Osteoblast (primary cell): ENCODE results near the gene STK33. TPM values are rescaled to one million over a fixed set of nuclear protein-coding genes. Genes with fewer than 3 reads are reported as not detected.
A peak's percentile ranks its signal among the peaks of the same experiment; 100 is the strongest.

ENCODE experiments used
- DNase-seq: peaks from one replicate; pipeline ENCODE4 v3.0.0; 2011; ENCODE audit warnings: low spot score, mixed read lengths; ENCODE audit not compliant: insufficient read length; ENCODE audit errors: missing footprints
- H2AFZ ChIP-seq: 2 replicates; pipeline ENCODE4 v1.6.0; 2011; ENCODE audit warnings: mild to moderate bottlenecking, low read length
- H3K27ac ChIP-seq: 2 replicates; pipeline ENCODE4 v1.5.1; 2011; ENCODE audit warnings: mild to moderate bottlenecking, low read depth, low read length, moderate library complexity
- H3K27me3 ChIP-seq: 2 replicates; pipeline ENCODE4 v1.6.0; 2012; ENCODE audit warnings: mild to moderate bottlenecking, control low read depth, inconsistent platforms, low read length, moderate library complexity; ENCODE audit not compliant: insufficient read depth
- H3K36me3 ChIP-seq: 2 replicates; pipeline ENCODE4 v1.5.1; 2011; ENCODE audit warnings: mild to moderate bottlenecking, low read length, control low read depth, moderate library complexity; ENCODE audit not compliant: insufficient read depth
- H3K4me1 ChIP-seq: 2 replicates; pipeline ENCODE4 v1.5.1; 2011; ENCODE audit warnings: mild to moderate bottlenecking, low read length, control low read depth, moderate library complexity; ENCODE audit not compliant: insufficient read depth
- H3K4me2 ChIP-seq: 2 replicates; pipeline ENCODE4 v1.6.0; 2011; ENCODE audit warnings: mild to moderate bottlenecking, low read length; ENCODE audit not compliant: insufficient read depth
- H3K4me3 ChIP-seq: fragments of 200-600 bp; sonication (generic); 3 replicates; pipeline ENCODE4 v1.5.1; 2012; ENCODE audit warnings: mild to moderate bottlenecking, low read length, inconsistent platforms; ENCODE audit not compliant: insufficient read depth
- H3K79me2 ChIP-seq: 2 replicates; pipeline ENCODE4 v1.6.0; 2012; ENCODE audit warnings: mild to moderate bottlenecking, low read length, control low read depth, inconsistent platforms; ENCODE audit not compliant: insufficient read depth
- H3K9me3 ChIP-seq: 2 replicates; pipeline ENCODE4 v1.5.1; 2011; ENCODE audit warnings: low read depth, low read length, control low read depth
- H4K20me1 ChIP-seq: 2 replicates; pipeline ENCODE4 v1.6.0; 2012; ENCODE audit warnings: mild to moderate bottlenecking, low read length, control low read depth; ENCODE audit not compliant: insufficient read depth
- total RNA-seq: library from RNA; depleted of rRNA; stranded (reverse); fragments of >200 nt; gene quantifications from 2 replicates; pipeline ENCODE4 v1.2.3, GENCODE V29; 2012
- TF ChIP-seq, protein P1 (sequence below): IDR thresholded peaks from 2 replicates; pipeline ENCODE4 v1.5.1; 2011; ENCODE audit warnings: mild to moderate bottlenecking, low read depth, low read length, moderate library complexity; ENCODE audit errors: extremely low read depth

The STK33 gene
- total RNA-seq, 1 donor = 0.72 TPM

DNA sequence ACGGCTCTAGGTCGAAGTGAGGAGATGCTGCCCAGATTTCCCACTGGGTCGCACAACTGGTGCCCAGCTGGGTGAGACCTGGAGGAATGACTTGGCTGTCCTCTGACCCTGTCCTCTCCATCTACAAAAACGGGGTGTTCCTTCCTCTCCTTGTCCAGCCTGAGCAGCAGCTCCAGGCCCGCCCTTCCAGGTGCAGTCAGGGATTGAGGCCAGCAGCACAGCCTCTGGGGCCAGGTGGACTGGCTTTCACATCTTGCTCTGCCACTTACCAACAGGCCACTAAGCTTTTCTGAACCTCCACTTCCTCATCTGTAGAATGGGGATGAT lies 238.6 kb downstream of the STK33 start:
- no peaks in the 10 kb centered on the region for H3K79me2 ChIP-seq
- no peaks in the 10 kb centered on the region for H3K4me1 ChIP-seq
- H3K27me3 ChIP-seq = peaks cover 23% of the 10 kb centered on the region
- H3K9me3 ChIP-seq = no peaks in the 10 kb centered on the region
- H4K20me1 ChIP-seq = no peaks in the 10 kb centered on the region
- no peak overlapping the region for H3K4me2 ChIP-seq
- H3K4me3 ChIP-seq = no peak overlapping the region
- DNase-seq = peak; percentile 27
- no peak overlapping the region for H3K27ac ChIP-seq
- no peak overlapping the region for H2AFZ ChIP-seq
- H3K36me3 ChIP-seq = no peaks in the 10 kb centered on the region
- TF ChIP-seq, protein P1, sequence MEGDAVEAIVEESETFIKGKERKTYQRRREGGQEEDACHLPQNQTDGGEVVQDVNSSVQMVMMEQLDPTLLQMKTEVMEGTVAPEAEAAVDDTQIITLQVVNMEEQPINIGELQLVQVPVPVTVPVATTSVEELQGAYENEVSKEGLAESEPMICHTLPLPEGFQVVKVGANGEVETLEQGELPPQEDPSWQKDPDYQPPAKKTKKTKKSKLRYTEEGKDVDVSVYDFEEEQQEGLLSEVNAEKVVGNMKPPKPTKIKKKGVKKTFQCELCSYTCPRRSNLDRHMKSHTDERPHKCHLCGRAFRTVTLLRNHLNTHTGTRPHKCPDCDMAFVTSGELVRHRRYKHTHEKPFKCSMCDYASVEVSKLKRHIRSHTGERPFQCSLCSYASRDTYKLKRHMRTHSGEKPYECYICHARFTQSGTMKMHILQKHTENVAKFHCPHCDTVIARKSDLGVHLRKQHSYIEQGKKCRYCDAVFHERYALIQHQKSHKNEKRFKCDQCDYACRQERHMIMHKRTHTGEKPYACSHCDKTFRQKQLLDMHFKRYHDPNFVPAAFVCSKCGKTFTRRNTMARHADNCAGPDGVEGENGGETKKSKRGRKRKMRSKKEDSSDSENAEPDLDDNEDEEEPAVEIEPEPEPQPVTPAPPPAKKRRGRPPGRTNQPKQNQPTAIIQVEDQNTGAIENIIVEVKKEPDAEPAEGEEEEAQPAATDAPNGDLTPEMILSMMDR = no peak

DNA sequence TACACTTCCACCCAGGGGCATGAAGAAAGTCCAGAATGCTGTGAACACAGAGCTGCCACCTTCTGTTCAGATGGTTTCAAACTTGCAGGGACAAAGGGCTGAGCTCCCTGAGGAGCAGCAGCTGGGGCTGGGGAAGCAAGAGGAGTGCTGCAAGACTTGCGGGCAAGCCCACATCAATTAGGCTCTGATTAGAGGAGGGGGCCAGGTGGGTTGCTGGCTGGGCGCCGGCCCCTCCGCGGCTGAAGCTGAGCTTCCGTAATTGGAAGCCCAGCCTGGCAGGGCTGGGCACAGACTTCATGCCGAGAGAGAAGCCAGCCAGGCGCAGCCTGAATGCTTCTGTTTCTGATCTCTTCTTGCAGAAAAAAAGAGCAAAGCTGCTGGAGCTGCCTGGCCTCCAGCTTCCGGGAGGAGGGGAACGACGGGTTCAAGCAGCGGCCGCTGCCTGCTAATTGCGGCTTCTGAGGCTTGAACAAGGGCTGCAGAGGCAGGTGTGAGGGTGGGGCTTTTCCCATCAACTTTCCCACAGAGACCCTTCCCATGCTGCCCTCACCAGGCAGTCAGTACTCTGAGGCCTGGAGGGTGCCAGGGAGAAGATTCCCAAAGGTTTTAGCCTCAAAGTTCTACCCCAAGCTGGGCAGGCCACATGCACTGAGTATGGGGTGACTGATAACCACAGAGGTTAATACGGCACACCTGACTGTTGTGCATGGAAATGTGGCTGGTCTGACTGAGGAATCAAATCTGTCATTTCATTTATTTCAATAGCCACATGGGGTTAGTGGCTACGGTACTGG lies 239.2 kb downstream of the STK33 start:
- Histone ChIP-seq H3K36me3 (no peaks in the 10 kb centered on the region), H3K4me3 (no peak overlapping the region), H3K79me2 (no peaks in the 10 kb centered on the region), H3K27me3 (peaks cover 23% of the 10 kb centered on the region), H3K27ac (no peak overlapping the region), H4K20me1 (no peaks in the 10 kb centered on the region), H3K9me3 (no peaks in the 10 kb centered on the region), H3K4me2 (no peak overlapping the region), H3K4me1 (no peaks in the 10 kb centered on the region), H2AFZ (no peak overlapping the region)
- DNase-seq = peak; percentile 66
- TF ChIP-seq, protein P1 = no peak

DNA sequence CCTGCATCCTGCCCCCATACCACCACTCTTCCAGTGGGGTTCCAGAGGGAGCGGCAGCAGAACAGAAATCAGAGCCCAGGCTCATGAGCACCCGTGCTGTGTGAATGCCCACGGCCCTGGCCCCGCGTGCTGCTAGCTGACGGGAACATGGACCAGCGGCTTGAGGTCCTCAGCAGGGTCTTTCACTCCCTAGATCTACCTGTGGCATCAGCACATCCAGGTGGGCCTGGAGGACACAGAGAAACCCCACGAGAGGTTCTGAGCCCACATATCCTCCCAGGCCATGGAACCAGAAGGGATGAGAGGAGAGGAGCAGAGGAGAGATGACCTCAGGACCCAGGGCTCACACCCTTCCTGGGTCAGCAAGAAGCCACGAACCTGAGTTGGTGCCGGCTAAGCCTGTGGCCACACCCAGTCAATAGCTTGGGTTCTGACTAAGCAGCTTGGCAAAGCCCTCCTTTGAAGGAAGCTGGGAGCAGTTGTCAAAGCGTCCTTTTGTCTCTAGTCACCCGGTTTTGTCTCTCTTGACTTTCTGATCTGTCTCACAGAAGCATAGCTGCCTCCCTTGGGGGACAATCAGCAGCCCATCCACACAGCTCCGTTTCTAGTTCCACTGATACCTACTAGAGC lies 241.0 kb downstream of the STK33 start:
- H3K4me3 ChIP-seq = no peak overlapping the region
- peaks cover 23% of the 10 kb centered on the region for H3K27me3 ChIP-seq
- TF ChIP-seq, protein P1 = no peak
- no peak overlapping the region for H3K27ac ChIP-seq
- H4K20me1 ChIP-seq = no peaks in the 10 kb centered on the region
- no peak overlapping the region for H3K4me2 ChIP-seq
- H2AFZ ChIP-seq = no peak overlapping the region
- H3K79me2 ChIP-seq = no peaks in the 10 kb centered on the region
- H3K9me3 ChIP-seq = no peaks in the 10 kb centered on the region
- DNase-seq = peak; percentile 53
- H3K36me3 ChIP-seq = no peaks in the 10 kb centered on the region
- H3K4me1 ChIP-seq = no peaks in the 10 kb centered on the region

DNA sequence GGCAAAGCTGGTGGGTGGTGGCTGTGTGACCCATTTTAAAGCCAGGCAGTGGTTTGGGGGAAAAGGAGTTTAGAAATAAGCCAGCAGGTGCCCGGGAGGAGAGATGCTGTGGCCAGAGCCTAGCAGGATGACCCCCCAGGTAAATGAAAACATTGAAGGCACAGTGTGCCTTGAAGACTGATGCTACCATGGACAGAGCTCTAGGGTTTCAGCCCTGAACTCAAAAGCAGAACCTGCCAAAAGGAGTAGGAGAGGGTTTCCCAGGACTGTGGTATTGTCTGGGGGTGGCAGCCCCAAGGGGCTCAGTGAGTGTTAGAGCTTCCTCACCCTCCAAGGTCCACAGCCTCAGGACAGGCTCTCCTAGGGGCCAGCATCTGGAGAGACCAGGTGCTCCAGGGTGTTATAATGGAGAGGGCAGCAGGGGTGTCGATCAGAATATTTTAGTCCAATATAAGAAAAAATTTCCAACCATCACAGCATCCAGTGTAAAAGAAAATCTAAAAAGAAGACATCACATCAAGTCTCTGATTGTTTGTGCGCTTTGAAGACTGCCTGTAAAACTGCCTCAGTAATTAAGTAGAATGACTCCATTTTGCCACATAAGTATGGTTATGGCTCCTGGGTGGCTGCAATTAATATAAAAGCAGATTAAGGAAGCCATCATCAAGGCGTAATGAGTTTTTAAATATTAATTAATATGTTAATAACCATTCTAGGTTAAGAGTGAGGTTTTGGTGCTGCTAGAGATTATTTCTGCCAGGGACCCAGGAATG lies 241.7 kb downstream of the STK33 start:
- Histone ChIP-seq H4K20me1 (no peaks in the 10 kb centered on the region), H3K36me3 (no peaks in the 10 kb centered on the region), H3K9me3 (no peaks in the 10 kb centered on the region), H3K4me1 (no peaks in the 10 kb centered on the region), H3K79me2 (no peaks in the 10 kb centered on the region), H2AFZ (no peak overlapping the region), H3K27me3 (peaks cover 23% of the 10 kb centered on the region), H3K4me3 (no peak overlapping the region), H3K27ac (no peak overlapping the region), H3K4me2 (no peak overlapping the region)
- peak; percentile 72 for DNase-seq
- TF ChIP-seq, protein P1 = no peak
